Ecto neural progenitor cell (in vitro differentiated cells): Measurements from ENCODE around the gene SDHA.
"Not testable (repeated sequence)": the region's sequence is repeated elsewhere in the genome, so short reads cannot be mapped to it uniquely, and the experiment has no call there.

ENCODE experiments used
- DNase-seq: peaks from one replicate; pipeline ENCODE4 v3.0.0-alpha.2; 2018; ENCODE audit warnings: low spot score

SDHA gene

DNA sequence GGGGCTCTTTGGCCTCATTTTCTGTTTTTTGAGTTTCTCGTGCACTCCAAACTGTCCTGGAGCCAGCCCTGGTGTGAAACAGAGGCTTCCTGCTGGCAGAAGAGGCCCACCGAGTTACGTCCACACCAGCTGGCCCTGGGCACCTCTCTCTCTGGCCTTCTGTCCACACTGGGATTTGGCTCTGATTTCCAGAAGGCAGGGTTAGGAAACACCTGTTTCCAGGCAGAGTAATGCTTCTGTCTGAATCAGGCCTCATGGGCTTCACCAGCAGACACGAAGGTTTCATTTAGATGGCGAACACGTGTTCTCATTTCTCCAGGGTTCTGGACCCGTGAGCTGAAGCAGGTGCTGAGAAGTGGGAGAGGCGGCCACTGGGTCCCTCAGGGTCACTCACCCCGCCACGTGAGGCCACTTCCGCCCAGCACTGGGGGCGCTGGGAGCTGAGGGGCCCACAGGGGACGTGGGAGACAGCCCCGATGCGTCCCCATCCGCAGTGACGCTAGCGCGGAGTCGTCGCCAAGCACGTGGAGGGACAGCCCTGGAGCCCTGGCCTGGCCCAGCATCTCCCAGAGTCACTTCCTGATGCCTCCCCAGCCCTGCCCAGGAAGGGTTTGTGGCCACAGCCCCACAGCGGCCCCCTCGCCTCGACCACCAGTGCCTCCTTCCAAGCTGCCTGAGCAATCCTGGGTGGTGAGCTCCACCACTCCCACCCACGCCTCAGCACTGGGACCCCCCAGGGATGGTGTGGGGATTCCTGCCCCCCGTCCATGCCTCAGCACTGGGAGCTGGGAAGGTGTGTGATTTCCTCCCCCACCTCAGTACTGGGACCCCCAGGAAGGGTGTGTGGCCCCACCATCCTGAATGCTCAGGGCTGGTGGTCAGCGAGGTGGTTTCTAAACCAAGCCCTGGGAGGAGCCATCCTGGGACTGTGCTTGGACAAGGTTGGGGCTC lies 31.8 kb upstream of the SDHA start:
- DNase-seq = no peak

DNA sequence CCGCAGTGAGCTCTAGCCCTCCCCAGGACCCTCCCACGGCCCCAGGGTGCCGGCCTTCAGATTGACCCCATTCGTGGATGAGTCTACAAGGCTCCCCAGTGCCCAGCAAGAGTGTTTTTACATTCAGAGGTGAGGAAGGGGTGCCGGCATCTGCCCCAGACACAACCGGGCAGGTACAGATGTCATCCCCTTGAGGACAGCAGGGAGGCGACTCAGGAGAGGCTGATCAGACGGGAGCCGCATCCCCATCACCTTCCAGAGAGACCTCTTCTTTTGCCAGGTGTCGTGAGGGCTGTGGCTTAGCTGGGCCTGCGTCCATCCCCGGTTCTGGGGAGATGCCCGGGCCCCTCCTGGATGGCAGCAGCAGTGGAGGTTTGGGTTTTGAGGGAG lies 31.1 kb upstream of the SDHA start:
- DNase-seq = no peak

DNA sequence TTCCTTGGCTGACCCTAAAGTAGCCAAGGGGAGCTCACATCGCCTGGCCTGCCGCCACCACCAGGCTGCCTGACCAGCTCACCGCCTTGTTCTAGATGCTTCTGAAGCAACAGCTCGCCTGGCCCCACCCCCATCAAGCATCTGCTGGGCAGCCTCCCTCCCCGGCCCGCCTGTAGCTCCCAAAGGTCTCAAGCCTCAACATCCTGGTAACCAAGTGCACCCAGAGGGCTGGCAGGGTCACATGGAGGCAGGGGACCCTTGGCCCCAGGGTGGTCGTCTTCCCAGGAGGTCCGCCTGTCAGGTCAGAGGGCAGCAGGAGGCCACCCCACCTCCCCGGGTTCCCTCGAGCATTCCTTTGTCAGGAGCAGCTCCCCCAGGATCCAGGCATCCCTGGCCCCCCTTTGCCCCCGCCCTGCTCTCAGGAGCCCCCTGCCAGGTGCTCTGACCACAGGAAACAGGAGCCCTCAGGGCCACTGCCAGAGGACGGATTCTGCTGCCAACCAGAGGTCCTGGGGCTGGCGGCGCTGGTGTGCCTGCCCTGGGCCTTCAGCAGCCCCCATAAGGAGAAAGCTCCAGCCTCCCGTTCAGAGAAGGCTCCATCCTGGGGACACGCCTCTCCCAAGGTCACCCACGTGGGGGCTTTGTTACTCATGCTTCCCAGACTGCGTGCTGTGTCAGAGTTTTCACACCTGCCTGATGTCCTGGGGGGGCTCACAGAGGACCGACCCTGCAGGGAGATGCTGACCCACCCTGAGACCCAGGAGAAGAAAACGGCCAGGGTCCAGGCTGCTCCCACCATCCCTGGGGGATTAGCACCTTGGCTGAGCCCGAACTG lies 30.3 kb upstream of the SDHA start:
- DNase-seq = no peak

DNA sequence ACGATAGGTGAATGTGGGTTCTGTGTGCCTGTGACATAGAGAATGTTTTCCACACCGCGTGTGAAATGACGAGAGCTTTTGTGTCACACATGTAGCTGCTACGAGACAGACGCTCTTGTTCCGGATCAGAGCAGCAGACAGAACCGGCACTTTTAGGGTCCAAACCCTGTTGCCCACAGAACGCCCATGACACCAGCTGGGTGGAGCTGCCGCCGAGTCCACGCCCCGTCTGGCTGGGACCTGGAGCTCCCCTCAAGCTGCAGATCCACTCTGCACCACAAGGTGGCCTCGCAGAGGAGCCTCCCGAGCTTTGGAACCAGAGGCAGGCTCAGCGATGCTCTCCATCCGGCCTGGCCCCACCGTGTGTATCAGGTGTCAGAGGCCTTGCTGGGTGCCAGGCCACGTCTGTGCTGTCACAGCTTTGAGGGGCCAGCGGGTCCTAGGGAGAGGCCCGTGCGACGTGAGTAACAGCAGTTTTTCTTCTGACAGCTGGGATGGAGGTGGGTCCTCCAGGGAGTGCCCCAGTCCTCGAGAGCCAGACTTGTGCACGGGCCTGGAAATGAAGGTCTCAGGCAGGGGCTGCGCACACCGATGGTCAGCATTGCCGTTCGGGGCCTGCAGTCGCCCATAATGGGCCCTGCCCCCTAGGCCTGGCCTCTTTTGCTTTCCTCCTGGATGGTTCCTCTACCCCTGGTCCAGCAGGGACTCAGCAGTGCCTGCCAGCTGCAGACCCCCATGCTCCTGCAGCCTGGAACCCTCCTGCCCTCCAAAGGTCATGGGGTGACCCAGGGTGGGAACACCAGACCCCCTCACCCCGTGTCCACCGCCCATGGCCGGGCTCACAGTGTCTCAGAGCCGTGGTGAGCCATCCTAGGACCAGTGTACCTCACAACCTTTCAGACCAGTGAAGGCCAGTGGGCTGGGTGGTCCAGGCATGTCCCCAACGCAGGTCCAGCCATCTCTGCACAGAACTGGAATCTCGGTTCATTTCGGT lies 29.3 kb upstream of the SDHA start:
- peak; percentile 92 for DNase-seq

DNA sequence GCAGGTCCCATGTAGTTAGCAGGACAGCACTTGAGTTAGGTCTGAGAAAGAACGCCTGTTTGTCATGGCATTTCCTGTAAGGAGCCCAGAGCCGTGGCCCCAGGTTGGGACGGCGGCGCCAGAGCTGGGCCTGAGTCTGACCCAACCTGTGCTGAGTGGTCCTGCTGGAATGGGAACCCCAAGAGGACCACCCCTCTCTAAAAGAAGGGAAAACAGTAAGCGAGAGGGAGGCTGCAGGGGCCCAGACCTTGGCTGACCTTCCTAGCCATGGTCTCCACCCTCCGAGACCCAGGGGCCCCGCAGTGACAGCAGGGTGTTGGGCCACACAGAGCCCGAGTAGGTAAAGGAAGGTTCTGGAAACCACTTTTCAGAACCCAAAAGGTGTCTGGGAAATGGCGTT lies 28.6 kb upstream of the SDHA start:
- no peak for DNase-seq

DNA sequence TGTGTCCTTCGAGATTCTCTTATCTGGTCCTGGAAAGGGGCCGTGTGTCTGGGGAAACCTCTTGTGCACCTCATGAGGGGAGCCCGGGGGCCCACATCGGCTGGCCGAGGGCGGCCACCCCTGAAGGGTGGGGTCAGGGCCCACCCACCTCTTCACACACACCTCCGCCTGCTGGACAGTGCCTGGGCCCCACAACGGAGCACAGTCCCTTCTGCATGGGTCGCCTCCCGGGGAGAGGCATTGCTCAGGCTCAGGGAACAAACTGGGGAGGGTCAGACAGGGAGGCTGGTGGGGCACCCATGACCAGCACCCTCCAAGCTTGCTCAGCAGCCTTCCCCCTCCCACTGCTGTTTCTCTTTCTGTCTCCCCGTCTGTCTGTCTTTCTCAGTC lies 28.1 kb upstream of the SDHA start:
- DNase-seq = no peak

DNA sequence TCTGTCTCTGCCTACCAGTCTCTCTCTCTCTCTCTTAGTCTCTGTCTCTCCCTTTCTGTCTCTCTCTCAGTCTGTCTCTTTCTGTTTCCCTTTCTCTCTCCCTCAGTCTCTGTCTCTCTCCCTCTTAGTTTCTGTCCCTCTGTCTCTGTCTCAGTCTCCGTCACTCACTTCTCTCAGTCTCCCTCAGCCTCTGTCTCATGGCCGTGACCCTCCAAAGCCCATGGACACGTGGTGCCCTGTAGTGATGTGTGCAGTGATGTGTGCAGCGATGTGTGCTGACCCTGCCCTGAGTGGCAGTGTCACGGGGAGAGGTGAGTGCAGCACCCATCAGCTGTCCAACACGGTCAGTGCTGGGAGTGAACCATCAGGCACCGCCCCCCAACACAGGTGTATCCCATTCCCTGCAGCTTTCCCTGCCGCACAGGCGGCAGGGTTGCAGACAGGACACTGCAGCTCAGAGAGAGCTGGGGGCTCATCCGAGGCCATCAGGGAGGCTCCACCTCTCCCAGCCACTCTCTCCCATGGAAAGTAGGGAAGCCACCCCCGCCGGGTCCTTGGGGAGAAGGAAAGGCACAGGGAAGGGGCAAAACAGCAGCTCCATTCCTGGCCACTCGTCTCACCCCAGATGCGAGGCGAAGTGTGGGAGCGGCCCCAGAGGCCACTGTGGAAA lies 27.6 kb upstream of the SDHA start:
- no peak for DNase-seq

DNA sequence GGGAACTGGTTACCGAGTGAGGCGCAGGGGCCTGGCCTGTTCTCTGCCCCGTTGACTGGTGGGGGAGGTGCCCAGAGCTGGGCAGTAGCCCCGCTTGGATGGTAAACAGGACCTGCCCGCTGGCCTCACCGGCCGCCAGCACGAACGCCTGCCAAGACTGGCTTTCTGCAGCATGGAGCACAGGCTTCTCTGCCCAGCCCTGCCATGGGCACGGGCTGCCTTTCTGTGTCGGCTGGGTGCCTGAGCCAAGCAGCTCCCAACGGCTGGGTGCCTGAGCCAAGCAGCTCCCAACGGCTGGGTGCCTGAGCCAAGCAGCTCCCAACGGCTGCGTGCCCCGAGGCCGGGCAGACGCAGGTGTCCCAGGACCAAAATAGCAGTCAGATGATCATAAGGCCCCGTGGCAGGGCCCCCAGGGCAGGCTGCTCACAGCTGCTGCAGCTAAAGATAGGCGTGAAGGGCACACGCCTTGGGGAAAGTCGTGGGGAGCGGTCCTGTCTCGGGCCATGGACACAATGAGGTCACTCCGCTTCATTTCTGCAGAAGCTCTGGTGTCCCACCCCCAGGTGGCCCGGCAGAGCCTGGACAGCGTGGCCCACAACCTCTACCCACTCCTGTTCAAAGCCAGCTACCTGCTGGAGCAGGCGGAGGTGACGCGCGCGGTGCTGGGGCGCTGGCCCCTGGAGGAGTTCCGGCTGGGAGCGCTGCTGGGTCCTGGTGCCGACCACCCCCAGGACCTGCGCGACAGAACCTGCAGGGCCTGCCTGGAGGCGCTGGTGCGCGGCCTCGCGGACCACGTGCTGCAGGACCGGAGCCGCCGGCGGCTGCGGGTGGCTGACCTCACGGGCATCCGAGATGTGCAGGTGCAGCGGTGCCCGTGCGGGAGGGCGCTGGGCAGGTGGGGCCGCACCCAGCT lies 26.8 kb upstream of the SDHA start, which contains the start of gene LRRC14B:
Gene LRRC14B (plus strand): TSS at position 460 of the 913 bp plus-strand sequence. CDS start 44 bp downstream, at position 504.
- no peak for DNase-seq

DNA sequence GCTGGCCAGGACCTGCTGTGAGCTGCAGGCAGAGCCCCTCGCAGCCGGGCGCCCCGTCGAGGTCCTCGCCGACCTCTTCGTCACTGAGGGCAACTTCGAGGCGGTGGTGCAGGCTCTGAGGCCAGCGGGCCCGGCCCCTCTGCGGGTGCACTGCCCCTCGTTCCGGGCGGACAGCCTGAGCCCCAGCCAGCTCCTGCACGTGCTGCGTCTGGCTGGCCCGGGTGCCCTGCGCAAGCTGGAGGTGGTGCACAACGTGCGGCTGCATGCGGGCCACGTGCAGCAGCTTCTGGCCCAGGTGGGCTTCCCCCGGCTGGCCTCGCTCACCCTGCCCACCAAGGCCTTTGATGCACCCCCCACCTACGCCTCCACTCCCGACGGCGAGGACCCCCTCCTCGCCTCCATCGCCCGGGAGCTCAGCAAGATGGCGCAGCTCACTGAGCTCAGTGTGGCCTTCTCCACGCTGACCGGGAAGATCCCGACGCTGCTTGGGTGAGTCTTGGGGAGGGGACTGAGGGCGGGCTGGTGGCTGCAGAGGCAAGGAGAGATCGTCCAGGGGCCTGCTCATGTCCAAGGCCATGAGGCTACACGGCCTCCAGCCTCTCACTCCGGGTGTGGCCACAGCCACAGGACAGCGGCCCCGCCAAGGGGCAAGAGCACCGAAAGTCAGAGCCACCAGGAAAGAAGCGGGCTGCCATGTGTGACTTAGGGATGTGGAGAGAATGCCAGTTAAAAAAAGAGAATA lies 26.0 kb upstream of the SDHA start:
- DNase-seq = no peak

DNA sequence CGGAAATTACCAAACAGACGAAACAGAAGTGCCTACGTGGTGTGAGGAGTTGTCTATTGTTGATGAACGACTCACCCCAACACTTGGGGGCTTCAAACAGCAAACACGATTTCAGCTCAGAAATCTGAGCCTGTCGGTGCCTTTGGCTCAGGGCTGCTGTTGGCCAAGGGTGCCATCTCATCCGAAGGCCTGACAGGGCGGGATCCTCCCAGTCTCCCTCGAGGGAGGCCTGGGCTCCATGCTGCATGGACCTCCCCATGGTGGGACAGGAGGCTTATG lies 25.5 kb upstream of the SDHA start:
- no peak for DNase-seq

DNA sequence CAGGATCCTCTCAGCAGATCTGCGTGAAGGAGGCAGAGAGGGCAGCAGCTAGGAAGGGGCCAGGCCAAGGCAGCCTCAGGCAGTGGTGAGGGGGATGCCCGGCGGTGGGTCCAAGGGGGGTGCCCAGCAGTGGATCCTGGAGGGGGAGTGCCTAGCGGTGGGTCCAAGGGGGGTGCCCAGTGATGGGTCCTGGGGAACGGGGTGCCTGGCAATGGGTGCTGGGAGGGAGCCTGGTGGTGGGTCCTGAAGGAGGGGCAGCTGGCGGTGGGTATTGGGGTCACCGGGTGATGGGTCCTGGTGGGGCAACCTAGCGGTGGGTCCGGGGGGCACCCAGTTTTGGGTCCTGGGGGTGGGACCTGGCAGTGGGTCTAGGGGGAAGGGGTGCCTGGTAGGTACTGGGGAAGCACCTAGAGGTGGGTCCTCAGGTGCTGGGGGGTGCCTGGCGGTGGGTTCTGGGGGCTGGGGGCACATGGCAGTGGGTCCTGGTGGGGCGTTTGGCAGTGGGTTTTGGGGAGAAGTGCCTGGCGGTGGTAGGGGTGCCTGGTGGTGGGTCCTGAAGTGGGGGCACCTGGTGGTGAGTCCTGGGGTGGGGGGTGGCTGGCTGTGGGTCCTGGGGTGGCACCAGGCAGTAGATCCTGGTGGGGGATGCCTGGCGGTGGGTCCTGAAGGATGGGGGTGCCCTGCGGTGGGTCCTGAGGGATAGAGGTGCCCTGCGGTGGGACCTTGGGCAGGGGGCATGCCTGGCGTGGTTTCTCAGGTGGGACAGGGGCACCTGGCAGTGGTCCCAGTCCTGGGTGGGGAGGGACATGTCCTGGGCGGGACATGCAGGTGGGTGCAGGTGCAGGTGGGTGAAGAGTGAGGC lies 24.9 kb upstream of the SDHA start:
- DNase-seq = no peak

DNA sequence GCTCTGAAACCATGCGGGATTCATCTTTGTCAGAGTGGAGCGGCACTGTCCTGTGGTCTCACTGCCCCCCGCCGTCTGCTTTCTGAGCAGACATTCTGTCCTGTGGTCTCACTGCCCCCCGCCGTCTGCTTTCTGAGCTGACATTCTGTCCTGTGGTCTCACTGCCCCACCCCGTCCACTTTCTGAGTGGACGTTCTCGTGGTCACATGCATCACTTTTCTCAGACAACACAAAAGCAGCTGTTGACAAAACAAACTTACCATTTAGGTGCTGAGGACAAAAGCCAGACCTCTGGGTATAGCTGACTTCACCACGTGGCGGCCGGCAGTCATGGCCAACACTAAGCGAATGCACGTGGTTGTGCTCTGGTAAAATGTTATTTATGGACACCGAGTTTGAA lies 24.0 kb upstream of the SDHA start:
- DNase-seq = no peak

DNA sequence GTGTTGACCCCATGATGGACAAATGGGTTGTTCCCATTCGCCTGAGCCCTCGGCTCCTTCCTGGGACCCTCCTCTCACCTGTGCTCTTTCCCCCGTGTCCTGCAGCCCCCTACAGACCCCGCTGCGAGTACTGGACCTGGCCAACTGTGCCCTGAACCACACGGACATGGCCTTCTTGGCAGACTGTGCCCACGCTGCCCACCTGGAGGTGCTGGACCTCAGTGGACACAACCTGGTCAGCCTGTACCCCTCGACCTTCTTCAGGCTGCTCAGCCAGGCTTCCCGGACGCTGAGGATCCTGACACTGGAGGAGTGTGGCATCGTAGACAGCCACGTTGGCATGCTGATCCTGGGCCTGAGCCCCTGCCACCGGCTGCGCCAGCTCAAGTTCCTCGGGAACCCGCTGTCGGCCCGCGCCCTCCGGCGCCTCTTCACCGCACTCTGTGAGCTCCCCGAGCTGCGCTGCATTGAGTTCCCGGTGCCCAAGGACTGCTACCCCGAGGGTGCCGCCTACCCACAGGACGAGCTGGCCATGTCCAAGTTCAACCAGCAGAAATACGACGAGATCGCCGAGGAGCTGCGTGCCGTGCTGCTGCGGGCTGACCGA lies 23.4 kb upstream of the SDHA start:
- DNase-seq = no peak

DNA sequence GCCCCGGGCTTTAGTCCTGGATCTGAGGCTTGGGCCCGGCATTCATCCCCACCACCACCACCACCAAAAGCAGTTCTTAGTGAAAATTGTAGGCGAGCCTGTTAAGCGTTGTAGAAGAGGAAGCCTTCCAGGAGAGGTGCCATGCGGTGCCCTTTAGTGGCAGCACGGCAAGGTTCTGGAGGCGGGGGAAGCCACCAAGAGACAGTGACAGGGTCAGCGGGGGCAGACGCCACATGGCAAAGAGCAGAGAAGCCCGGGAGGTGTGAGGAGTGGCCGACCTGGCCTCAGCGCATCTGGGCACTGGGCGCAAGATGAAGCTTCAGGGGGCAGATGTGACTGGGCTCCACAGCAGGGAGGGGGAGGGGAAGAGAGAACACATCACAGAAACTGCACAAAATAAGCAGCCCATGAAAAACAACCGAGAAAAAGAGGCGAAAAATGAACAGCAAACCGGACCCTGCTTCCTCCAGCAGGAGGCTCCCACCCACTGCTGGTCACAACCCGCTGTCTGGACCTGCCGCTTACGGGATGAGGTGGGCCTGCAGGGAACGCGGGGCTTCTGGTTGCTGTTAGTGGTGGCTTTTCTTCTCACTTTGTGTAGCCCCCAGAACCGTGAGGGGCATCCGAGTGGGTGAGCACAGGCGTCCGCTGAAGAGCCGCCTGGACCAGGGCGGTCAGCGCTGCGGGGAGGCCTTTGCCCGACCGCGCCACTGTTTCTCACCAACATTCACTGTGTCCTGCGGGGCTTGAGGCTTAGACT lies 22.5 kb upstream of the SDHA start:
- no peak for DNase-seq

DNA sequence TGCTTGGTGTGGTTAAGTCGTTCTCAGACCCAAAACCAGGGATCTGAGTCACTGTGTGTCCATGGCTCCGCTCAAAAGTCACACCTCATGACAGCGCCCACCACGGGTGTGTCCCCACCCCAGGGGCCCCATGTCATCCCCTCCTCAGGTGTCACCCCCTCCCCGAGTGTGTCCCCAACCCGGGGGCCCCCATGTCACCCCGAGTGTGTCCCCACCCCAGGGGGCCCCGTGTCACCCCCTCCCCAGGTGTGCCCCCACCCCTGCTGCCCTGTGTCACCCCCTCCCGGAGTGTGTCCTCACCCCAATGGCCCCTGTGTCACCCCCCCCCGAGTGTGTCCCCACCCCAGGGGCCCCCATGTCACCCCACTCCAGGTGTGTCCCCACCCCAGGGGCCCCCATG lies 21.8 kb upstream of the SDHA start:
- no peak for DNase-seq

DNA sequence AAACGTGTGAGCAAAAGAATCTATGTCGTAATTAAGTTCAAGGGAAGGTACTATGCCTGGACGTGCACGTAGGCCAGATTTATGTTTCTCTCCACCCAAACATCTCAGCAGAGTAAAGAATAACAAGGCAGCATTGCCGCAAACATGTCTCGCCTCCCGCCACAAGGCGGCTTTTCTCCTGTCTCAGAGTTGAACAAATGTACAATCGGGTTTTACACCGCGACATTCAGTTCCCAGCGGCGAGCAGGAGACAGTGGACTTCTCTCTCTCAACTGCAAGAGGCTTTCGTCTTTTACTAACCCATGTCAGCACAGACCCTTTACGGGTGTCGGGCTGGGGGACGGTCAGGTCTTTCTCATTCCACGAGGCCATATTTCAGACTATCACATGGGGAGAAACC lies 21.1 kb upstream of the SDHA start:
- not testable (repeated sequence) for DNase-seq

DNA sequence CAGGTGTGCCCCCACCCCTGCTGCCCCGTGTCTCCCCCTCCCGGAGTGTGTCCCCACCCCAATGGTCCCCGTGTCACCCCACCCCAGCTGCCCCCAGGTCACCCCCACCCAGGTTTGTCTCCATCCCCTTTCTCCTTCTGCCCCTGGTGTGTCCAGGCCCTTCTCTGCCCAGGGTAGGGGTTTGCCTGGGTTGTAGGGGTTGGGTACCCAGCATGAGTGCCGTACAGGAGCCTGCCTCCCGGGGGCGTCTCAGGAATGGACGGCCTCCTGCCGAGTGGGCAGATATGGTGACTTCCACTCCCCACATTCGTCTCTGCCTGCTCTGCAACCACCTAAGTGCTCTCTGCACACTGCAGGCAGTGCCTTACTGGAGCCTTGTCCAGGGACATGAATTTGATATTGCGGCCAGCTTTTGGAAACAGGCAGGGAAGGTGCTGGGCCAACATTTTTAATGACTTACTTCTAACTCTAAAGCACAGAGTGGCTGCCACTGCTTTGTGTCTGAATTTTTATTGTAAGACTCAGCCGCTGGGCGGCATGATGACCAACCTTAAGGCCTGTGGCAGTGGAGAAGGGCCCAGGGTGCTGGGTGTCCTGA lies 20.1 kb upstream of the SDHA start:
- no peak for DNase-seq
